ENCODE results near the gene SNRPD3.

The SNRPD3 gene

DNA sequence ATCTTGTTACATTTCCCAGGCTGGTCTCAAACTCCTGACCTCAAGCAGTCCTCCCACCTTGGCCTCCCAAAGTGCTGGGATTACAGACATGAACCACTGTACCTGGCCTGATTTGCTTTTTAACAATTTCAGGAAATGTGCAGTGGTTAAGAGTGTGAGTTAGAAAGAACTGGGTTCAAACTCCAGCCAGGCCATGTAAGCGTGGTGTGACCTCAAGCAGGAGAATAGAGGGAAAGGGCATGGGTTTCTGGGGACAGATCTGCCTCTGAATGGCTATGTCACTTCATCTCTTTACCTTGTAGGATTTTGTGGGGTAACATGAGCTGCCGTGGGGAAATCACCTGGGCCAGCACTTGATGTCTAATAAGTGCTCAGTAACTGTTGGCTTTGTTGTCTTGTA, 9.3 kb downstream of the SNRPD3 start:
- DNase-seq: no peak
- Histone ChIP-seq H3K36me3 (replicated peaks) (peaks cover 37% of the 10 kb centered on the region), H3K4me3 (ENCODE audit: low read depth, low read length) (no peak overlapping the region), H3K27me3 (replicated peaks) (no peaks in the 10 kb centered on the region), H3K27ac (no peak overlapping the region)
- in situ Hi-C loops (cut with HindIII; ENCODE audit: low pct_ligation_motif_present, low sequenced_read_pairs): no loop called here
- TF ChIP-seq, protein P1, sequence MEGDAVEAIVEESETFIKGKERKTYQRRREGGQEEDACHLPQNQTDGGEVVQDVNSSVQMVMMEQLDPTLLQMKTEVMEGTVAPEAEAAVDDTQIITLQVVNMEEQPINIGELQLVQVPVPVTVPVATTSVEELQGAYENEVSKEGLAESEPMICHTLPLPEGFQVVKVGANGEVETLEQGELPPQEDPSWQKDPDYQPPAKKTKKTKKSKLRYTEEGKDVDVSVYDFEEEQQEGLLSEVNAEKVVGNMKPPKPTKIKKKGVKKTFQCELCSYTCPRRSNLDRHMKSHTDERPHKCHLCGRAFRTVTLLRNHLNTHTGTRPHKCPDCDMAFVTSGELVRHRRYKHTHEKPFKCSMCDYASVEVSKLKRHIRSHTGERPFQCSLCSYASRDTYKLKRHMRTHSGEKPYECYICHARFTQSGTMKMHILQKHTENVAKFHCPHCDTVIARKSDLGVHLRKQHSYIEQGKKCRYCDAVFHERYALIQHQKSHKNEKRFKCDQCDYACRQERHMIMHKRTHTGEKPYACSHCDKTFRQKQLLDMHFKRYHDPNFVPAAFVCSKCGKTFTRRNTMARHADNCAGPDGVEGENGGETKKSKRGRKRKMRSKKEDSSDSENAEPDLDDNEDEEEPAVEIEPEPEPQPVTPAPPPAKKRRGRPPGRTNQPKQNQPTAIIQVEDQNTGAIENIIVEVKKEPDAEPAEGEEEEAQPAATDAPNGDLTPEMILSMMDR (IDR thresholded peaks at IDR 0.05; ENCODE audit: low read depth, low read length, missing control alignments): no peak

DNA sequence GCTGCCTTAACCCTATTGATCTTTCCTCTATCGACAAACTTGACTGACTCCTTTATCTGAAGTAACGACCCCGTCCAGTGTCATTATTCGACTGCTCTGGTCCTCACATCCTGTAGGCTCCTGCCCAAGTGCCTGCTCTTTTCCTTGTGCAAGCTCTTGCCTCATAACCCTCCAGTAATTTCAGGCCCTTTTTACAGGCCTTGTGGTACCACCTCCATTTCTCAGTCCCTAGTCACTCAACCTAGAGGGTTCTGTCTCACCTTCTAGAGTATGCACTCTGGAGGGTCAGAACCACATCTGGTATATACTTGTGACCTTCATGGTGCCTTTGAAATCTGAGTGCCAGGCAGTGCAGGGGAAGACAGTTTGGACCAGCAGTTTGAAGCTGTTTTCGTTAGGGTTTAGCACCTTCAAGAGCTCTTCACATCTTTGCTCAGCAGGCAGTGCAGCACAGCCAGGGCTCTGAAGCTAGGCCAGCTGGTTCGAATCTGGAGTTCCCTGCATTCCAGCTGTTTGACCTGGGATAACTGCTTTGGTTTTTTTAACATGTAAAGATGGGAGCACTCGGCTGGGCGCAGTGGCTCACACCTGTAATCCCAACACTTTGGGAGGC, 11.2 kb downstream of the SNRPD3 start:
- DNase-seq: no peak
- TF ChIP-seq, protein P1 (IDR thresholded peaks at IDR 0.05; ENCODE audit: low read depth, low read length, missing control alignments): no peak
- Histone ChIP-seq H3K27me3 (replicated peaks) (no peaks in the 10 kb centered on the region), H3K36me3 (replicated peaks) (peaks cover 32% of the 10 kb centered on the region), H3K27ac (no peak overlapping the region), H3K4me3 (ENCODE audit: low read depth, low read length) (no peak overlapping the region)
- in situ Hi-C loops (cut with HindIII; ENCODE audit: low pct_ligation_motif_present, low sequenced_read_pairs): no loop called here

DNA sequence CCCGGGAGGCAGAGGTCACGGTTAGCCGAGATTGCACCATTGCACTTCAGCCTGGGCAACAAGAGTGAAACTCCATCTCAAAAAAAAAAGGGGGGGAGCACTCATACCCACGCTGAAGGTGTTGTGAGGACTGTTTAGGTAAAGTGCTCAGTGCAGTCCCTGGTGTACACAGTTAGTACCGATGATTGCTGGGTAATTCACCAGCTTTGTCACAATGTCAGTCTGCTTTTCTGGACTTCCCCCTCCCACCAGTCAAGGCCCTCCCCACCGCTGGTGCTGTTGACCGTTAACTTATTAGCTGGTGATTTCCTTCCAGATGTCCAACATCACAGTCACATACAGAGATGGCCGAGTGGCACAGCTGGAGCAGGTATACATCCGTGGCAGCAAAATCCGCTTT, 11.9 kb downstream of the SNRPD3 start:
- Histone ChIP-seq H3K27ac (no peak overlapping the region), H3K4me3 (ENCODE audit: low read depth, low read length) (no peak overlapping the region), H3K27me3 (replicated peaks) (no peaks in the 10 kb centered on the region), H3K36me3 (replicated peaks) (peaks cover 36% of the 10 kb centered on the region)
- in situ Hi-C loops (cut with HindIII; ENCODE audit: low pct_ligation_motif_present, low sequenced_read_pairs): no loop called here
- DNase-seq: no peak
- TF ChIP-seq, protein P1 (IDR thresholded peaks at IDR 0.05; ENCODE audit: low read depth, low read length, missing control alignments): no peak

DNA sequence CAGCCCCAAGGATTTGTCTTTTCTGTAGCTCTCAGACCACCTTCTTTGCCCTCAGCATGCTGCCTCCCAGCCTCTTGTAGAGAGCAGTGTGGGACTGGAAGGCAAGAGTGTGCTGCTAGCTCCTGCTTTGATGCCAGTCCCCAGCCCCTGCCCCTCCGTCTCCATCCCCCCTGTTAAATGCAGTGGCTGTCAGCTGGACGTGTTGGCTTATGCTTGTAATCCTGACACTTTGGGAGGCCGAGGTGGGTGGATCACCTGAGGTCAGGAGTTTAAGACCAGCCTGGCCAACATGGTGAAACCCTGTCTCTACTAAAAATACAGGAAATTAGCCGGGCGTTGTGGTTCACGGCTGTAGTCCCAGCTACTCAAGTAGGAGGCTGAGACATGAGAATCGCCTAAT, 15.5 kb downstream of the SNRPD3 start:
- Histone ChIP-seq H3K27me3 (replicated peaks) (no peaks in the 10 kb centered on the region), H3K4me3 (ENCODE audit: low read depth, low read length) (no peak overlapping the region), H3K36me3 (replicated peaks) (peaks cover 42% of the 10 kb centered on the region), H3K27ac (no peak overlapping the region)
- no peak for DNase-seq
- TF ChIP-seq, protein P1 (IDR thresholded peaks at IDR 0.05; ENCODE audit: low read depth, low read length, missing control alignments): no peak
- in situ Hi-C loops (cut with HindIII; ENCODE audit: low pct_ligation_motif_present, low sequenced_read_pairs): no loop called here

DNA sequence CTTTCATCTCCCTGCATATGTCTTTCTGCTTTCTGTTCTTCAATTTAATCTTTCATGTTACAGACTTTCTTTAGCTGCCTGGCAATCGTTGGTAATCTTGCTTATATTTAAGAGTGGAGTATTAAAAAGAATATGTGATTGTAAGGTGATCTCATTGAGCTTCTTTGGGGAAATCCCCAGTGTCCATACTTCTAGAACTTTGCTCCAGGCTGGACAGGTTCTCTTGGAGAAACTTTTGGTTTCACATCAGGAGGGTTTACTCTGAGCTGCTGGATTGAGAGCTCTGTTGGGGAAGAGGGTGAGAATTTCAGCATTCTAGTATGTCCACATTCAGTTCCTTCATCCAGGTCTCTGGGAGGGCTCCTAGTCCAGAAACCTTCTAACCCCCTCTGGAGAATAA, 21.0 kb downstream of the SNRPD3 start:
- in situ Hi-C loops (cut with HindIII; ENCODE audit: low pct_ligation_motif_present, low sequenced_read_pairs): no loop called here
- Histone ChIP-seq H3K27ac (no peak overlapping the region), H3K4me3 (ENCODE audit: low read depth, low read length) (no peak overlapping the region), H3K36me3 (replicated peaks) (peaks cover 20% of the 10 kb centered on the region), H3K27me3 (replicated peaks) (no peaks in the 10 kb centered on the region)
- TF ChIP-seq, protein P1 (IDR thresholded peaks at IDR 0.05; ENCODE audit: low read depth, low read length, missing control alignments): no peak
- DNase-seq: no peak

Measured in brain microvascular endothelial cell (primary cell).